GM19238 (cell line): Measurements from ENCODE around the gene UBXN4.
"Not testable (repeated sequence)": the region's sequence is repeated elsewhere in the genome, so short reads cannot be mapped to it uniquely, and the experiment has no call there.

Experiments used
- DNase-seq: peaks from one replicate; pipeline ENCODE4 v3.0.0; 2011; ENCODE audit warnings: low spot score; ENCODE audit not compliant: insufficient read length

The UBXN4 gene, protein sequence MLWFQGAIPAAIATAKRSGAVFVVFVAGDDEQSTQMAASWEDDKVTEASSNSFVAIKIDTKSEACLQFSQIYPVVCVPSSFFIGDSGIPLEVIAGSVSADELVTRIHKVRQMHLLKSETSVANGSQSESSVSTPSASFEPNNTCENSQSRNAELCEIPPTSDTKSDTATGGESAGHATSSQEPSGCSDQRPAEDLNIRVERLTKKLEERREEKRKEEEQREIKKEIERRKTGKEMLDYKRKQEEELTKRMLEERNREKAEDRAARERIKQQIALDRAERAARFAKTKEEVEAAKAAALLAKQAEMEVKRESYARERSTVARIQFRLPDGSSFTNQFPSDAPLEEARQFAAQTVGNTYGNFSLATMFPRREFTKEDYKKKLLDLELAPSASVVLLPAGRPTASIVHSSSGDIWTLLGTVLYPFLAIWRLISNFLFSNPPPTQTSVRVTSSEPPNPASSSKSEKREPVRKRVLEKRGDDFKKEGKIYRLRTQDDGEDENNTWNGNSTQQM

DNA sequence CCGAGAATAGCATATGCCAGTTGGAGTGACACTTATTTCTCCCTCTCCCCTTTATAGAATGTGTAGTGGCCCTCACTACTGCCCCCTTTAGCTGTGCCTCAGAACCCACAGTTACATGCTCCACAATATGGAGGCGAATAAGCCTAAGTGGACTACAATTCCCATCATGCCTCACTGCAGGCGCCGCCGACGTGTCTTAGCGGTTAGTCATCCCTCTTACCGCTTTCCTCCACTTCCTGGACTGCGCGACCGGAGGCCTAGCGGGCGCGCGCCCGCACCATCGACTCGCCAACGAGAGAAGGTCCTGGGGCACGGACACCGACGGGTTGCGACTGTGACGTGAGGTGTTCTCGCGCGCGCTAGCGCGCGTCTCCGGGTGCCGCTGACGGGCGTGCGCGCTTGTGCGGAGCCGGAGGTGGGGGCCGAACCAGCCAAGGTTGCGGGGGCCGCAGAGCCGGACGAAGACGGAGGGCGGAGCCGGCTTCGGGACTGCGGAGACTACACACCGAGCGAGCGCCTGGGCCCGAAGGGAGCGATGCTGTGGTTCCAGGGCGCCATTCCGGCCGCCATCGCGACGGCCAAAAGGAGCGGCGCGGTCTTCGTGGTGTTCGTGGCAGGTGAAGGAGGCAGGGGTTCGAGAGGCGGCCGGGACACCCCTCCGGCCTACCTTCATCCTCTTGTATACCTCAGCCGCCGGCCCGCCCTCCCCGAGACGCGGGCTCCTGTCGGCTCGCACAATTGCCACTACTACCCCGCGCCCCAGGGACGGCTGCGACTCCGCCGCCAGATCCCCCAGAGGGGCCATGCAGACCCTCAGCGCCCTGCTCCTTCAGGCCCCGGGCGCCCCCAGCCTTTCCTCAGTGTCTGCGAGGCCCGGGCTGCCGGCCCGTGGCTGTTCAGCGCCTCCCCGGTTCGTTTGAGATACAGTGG is at the start of gene UBXN4:
Gene UBXN4, plus strand, starts transcription at position 461 of the 930 bp plus-strand sequence. Its CDS starts 75 bp downstream, at position 536.
- peak; percentile 93 for DNase-seq

GRCh38 chr2:135694711-135695110 is 46.9 kb upstream of the UBXN4 start:
- DNase-seq, result no peak

DNA sequence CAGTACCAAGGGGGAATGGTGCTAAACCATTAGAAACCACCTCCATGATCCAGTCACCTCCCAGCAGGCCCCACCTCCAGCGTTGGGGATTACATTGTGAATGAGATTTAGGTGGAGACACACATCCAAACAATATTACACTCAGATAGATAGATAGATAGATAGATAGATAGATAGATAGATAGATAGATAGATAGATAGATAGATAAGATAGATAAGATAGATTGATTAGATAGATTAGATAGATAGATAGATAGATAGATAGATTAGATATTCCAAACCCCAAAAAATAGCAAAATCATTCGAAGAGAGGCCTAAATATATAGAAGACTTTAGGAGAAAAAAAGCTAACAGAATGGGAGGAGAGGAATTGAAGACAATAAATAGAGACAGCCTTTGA is 42.8 kb upstream of the UBXN4 start:
- DNase-seq, result no peak

- DNase-seq, result no peak
Measured at GRCh38 chr2:135701442-135701841, 40.2 kb upstream of the UBXN4 start.

GRCh38 chr2:135703300-135703699 is 38.4 kb upstream of the UBXN4 start:
- no peak for DNase-seq

DNA sequence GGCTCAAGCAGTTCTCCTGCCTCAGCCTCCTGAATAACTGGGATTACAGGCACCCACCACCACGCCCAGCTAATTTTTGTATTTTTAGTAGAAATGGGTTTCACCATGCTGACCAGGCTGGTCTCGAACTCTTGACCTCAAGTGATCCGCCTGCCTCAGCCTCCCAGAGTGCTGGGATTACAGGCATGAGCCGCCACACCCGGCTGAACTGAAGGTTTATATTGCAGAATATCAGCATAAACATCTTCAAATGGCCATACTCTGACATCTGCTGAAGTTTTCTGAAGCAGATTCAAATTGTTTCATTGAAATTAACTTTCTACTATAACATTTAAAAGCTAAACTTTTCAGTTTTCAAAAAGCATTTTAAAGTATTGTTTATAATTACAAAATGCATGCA is 37.6 kb upstream of the UBXN4 start:
- DNase-seq, result not testable (repeated sequence)

GRCh38 chr2:135708159-135708558 is 33.5 kb upstream of the UBXN4 start:
- no peak for DNase-seq

- peak; percentile 27 for DNase-seq
Measured at GRCh38 chr2:135709992-135710391, 31.7 kb upstream of the UBXN4 start.

GRCh38 chr2:135715086-135715485 is 26.6 kb upstream of the UBXN4 start:
- not testable (repeated sequence) for DNase-seq

GRCh38 chr2:135728064-135728743 is 13.5 kb upstream of the UBXN4 start:
- no peak for DNase-seq

- no peak for DNase-seq
Measured at GRCh38 chr2:135732561-135732960, 9.1 kb upstream of the UBXN4 start.

GRCh38 chr2:135733045-135733444 is 8.6 kb upstream of the UBXN4 start:
- no peak for DNase-seq

- DNase-seq, result no peak
Measured at GRCh38 chr2:135736546-135736945, 5.1 kb upstream of the UBXN4 start.

- DNase-seq, result no peak
Measured at GRCh38 chr2:135740206-135740605, 1.4 kb upstream of the UBXN4 start.

- DNase-seq, result no peak
Measured at GRCh38 chr2:135741043-135741394, 636 bp upstream of the UBXN4 start.

GRCh38 chr2:135742325-135742757 is 686 bp downstream of the UBXN4 start:
- peak; percentile 28 for DNase-seq

- no peak for DNase-seq
Measured at GRCh38 chr2:135743860-135744259, 2.2 kb downstream of the UBXN4 start.

DNA sequence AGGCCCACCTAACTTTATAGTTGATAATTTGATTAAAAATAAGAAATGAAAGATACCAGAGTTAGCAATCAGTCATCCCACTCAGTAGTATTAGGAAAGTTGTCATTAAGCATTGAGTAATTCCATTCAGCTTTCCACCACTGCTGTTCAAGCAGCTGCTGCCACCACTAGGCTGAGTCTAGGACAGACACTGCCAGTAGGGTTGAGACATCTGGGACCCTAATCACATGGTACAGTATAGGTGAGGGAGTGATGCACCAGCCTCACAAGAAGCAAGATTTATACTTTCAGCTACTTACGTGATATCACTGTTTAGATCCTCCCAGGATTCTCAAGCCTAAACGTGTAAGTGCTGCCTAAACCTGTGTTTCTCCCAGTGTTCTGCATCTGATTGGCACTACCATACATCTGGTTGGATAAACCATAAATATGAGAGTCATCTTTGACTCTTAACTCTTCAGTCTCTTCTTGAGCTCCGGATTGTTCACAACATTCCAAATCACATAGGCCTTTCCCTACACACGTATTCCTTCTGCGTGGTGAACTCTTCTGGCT is 3.2 kb downstream of the UBXN4 start:
- peak; percentile 19 for DNase-seq

DNA sequence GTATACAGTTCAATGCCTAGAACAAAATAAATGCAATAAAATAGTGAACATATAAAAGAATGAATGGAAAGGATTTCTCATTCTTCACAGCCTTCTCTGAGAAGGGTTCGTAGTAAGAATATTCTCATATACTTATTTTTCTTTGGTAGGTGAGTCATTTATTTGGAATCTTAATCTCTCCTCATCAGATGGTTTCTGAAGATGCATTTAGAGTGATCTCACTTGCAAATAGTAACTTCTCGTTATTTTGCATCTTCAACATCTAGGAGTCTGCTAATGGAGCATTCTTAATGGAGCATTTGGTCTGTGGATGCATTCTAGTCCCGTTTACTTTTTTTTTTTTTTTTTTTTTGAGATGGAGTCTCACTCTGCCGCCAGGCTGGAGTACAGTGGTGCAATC is 3.9 kb downstream of the UBXN4 start:
- no peak for DNase-seq

DNA sequence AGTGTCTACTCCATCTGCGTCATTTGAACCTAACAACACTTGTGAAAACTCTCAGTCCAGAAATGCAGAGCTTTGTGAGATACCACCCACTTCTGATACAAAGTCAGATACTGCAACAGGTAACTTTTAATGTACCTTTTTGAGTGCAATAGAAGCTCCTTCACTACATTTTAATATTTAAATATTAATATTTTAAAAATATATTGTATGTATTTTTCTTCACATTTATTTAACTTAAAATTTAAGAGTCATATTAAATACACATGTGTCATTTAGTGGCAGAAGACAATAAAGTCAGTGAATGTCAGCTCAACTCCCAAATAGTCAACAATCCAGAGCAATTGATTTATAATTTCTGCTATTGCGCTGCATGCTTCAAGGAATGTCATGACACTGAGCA is 13.9 kb downstream of the UBXN4 start:
- DNase-seq, result no peak

DNA sequence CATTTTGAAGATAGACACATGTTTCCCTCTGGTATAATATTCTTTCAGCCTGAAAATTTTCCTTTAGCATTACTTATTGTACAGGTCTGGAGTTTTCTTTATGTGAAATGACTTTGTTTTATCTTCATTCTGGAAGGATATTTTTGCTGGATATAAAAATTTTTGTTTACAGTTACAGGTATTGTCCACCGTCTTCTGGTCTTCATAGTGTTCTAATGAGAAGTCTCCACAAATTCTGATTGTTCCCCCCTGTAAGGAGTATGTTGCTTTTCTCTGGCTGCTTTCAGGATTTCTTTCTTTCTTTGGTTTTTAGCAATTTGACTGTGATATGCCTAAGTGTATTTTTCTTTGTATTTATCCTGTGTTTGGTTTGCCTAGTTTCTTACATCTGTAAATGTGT is 15.0 kb downstream of the UBXN4 start:
- DNase-seq, result no peak
